SH-SY5Y (cell line): Measurements from ENCODE around the gene ZER1.

ENCODE experiments used
- GATA2 ChIP-seq: IDR thresholded peaks from 2 replicates; pipeline ENCODE4 v1.6.1; 2011; ENCODE audit warnings: mild to moderate bottlenecking, low read depth, low read length
- GATA3 ChIP-seq: IDR thresholded peaks from 2 replicates; pipeline ENCODE4 v1.6.1; 2011; ENCODE audit warnings: low read depth, mild to moderate bottlenecking, low read length, moderate library complexity

GRCh38 chr9:128805661-128806060 lies 33.9 kb upstream of the ZER1 start:
- TF ChIP-seq GATA2 (no peak), GATA3 (no peak)
